IPS-20b (cell line): ENCODE results near the gene SIGLEC15.
"Not testable (repeated sequence)": the region's sequence is repeated elsewhere in the genome, so short reads cannot be mapped to it uniquely, and the experiment has no call there.

Experiments used
- H3K27ac ChIP-seq: one replicate; pipeline ENCODE4 v1.5.1; 2013; ENCODE audit warnings: low read length
- H3K27me3 ChIP-seq: 2 replicates; pipeline ENCODE4 v1.6.1; 2013; ENCODE audit warnings: mild to moderate bottlenecking, low read length, inconsistent platforms; ENCODE audit not compliant: insufficient read depth
- H3K36me3 ChIP-seq: 2 replicates; pipeline ENCODE4 v1.6.1; 2013; ENCODE audit warnings: low read depth, mild to moderate bottlenecking, inconsistent platforms, low read length, moderate library complexity; ENCODE audit not compliant: insufficient read depth
- H3K4me1 ChIP-seq: 2 replicates; pipeline ENCODE4 v1.6.1; 2013; ENCODE audit warnings: mild to moderate bottlenecking, control low read depth, inconsistent platforms, low read length, moderate library complexity; ENCODE audit not compliant: insufficient read depth
- H3K4me3 ChIP-seq: 2 replicates; pipeline ENCODE4 v1.5.1; 2013; ENCODE audit warnings: mild to moderate bottlenecking, low read length, inconsistent platforms
- H3K9ac ChIP-seq: 2 replicates; pipeline ENCODE4 v1.6.1; 2013; ENCODE audit warnings: low read depth, mild to moderate bottlenecking, inconsistent platforms, low read length, moderate library complexity
- H3K9me3 ChIP-seq: 2 replicates; pipeline ENCODE4 v1.6.1; 2013; ENCODE audit warnings: mild to moderate bottlenecking, low read depth, low read length, inconsistent platforms; ENCODE audit not compliant: insufficient read depth

The SIGLEC15 gene

DNA sequence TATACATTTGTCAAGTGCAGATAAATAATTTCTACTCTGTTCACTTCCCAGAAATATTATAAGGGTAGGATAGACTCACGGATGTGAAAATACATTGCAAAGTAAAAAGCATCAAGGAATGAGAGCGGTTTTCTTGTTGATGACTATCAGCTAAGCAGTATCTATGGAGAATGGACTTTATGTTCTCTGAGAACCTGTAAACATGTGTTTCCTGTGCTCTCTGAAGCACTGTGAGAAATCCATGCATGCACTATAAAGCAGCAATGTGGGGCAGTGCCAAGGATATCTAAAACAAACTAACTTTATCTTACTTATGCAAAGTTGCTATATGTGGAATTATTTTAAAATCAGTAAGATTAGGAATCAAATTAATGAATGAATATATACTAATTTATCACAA lies 4.4 kb upstream of the SIGLEC15 start:
- Histone ChIP-seq H3K36me3 (no peaks in the 10 kb centered on the region), H3K4me1 (no peaks in the 10 kb centered on the region), H3K27ac (no peak overlapping the region), H3K9me3 (no peaks in the 10 kb centered on the region), H3K9ac (no peak overlapping the region), H3K27me3 (no peaks in the 10 kb centered on the region), H3K4me3 (no peak overlapping the region)

DNA sequence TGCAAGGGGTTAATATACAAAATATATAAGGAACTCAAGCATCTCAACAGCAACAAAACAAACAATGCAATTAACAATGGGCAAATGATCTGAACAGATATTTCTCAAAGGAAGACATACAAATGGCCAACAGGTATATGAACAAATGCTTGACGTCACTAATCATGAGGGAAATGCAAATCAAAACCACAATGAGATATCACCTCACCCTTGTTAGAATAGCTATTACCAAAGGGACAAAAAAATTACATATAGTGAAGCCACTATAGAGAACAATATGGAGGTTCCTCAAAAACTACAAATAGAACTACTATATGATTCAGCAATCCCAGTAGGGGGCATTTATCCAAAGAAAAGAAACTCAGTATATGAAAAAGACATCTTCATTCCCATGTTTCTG lies 3.8 kb upstream of the SIGLEC15 start:
- H3K27me3 ChIP-seq = no peaks in the 10 kb centered on the region
- H3K9me3 ChIP-seq = no peaks in the 10 kb centered on the region
- no peaks in the 10 kb centered on the region for H3K4me1 ChIP-seq
- no peaks in the 10 kb centered on the region for H3K36me3 ChIP-seq
- H3K27ac ChIP-seq = no peak overlapping the region
- no peak overlapping the region for H3K4me3 ChIP-seq
- H3K9ac ChIP-seq = no peak overlapping the region

DNA sequence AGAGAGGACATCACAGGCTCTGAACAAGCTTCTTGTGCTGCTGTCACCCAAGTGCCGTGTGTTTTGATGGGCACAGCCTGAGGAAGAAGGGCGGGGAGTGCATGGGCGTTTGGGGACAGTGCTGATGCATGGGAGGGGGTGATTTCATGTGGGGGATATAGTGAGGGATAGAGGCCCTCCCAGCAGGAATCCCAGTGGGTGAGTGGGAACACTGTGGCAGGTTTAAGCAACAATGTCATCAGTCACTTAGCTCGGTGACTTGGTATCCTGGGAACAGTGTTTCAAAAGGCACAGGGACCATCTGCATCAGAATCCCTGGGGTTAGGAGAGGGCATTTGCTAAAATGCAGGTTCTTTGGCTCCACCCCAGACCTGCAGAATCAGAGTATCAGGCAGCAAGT lies 609 bp downstream of the SIGLEC15 start:
- no peak overlapping the region for H3K4me3 ChIP-seq
- no peak overlapping the region for H3K9ac ChIP-seq
- no peaks in the 10 kb centered on the region for H3K27me3 ChIP-seq
- H3K36me3 ChIP-seq = no peaks in the 10 kb centered on the region
- H3K4me1 ChIP-seq = no peaks in the 10 kb centered on the region; the same call in 1 of the 2 replicates
- no peak overlapping the region for H3K27ac ChIP-seq
- H3K9me3 ChIP-seq = no peaks in the 10 kb centered on the region

DNA sequence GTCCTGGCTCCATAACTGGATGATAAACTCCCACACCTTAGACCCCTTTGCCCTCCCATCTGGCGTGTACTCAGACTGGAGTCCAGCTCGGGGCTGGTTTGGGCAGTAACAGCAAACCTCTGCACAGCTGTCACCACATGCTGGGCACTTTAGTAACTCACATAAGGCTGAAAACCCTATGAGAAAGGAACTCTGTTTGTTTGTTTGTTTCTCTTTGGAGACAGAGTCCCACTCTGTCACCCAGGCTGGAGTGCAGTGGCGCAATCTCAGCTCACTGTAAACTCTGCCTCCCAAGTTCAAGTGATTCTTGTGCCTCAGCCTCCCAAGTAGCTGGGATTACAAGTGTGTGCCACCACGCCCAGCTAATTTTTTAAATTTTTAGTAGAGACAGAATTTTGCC lies 1.2 kb downstream of the SIGLEC15 start:
- H3K36me3 ChIP-seq, H3K9me3 ChIP-seq, H3K4me3 ChIP-seq, H3K27me3 ChIP-seq, H3K27ac ChIP-seq, H3K4me1 ChIP-seq, H3K9ac ChIP-seq: not testable (repeated sequence)

DNA sequence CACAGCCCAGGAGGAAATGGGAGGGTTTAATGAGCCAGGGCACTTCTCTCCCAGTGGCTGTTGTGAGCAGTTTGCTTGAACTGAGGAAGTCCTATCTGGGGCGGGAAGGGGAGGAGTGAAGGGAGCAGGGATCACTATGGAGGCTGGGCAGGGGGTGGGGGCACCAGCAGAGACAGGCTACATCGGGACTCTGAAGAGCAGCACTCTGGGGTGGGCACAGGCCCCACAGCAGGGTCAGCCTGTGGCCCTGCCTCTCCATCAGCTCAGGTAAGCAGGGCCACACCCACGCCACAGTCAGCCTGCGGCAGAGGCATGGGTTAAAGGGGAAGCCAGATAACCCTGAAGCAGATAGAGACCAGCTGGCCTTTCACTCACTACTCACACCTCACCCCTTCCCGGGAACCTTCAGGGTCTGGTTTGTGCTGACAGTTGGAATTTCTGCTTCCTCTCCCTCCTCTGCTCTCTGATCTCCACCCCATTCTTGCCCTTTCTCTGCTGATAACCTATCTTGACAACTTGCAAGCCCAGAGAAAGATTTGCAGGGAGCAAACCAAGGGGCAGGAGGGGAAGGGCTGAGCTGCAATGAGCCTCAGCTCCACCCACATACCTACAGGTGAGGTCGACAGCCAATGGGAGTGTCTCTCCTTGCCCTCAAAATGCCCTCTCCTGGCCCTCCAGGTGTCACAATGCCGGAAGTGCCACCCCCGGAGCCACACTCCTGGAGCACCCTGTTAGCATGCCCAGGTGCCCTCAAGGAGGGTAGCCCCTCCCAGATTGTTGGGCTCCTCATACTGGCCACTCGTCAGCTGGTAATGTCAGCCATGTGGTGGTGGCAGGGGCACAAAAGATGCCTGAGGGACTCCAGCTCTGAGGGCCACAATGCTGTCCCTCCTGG lies 3.7 kb downstream of the SIGLEC15 start:
- Histone ChIP-seq H3K4me3 (no peak overlapping the region), H3K9me3 (no peaks in the 10 kb centered on the region), H3K9ac (no peak overlapping the region), H3K4me1 (no peaks in the 10 kb centered on the region; the same call in 1 of the 2 replicates), H3K27ac (no peak overlapping the region), H3K36me3 (no peaks in the 10 kb centered on the region), H3K27me3 (no peaks in the 10 kb centered on the region; the same call in 1 of the 2 replicates)

DNA sequence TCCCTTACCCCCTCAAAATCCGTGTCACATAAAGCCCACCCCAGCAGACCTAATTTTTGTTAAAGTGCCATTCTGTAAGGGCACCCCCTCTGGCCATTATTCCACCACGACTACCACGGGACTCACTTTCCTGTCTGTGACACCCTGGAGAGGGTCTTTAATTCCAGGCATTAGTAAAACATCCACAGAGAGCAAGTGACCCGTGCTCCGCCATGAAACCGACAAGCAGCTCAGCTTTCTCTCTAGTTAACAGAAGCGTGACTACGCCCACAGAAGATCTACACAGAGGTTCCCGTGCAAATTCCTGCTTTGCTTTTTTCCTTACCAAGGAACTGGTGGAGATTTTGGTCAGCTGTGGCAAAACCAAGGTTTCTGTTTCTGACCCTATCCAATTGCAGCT lies 4.4 kb downstream of the SIGLEC15 start:
- no peak overlapping the region for H3K27ac ChIP-seq
- peaks cover 4% of the 10 kb centered on the region for H3K27me3 ChIP-seq
- no peak overlapping the region for H3K9ac ChIP-seq
- no peaks in the 10 kb centered on the region for H3K36me3 ChIP-seq
- H3K4me1 ChIP-seq = no peaks in the 10 kb centered on the region; the same call in 1 of the 2 replicates
- H3K9me3 ChIP-seq = no peaks in the 10 kb centered on the region
- H3K4me3 ChIP-seq = no peak overlapping the region

DNA sequence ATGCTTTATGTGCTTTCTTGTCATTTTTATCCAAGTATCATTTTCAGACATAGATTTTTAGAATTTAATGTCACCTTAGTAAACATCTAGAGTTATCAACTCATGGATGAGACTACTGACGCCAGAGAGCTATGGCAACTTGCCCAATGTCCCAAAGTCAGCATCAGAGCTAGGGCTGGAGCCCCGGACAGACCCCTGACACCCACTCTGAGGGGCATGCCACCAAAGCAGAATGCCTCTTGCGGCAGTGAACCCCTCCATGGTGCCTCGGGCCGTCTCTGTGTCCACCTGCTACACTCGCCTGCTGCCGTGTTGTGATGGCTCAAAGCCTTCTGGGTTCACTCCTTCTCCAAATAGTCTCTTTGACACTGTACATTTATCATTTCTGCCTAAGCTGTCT lies 5.4 kb downstream of the SIGLEC15 start:
- Histone ChIP-seq H3K4me1 (no peaks in the 10 kb centered on the region; the same call in 1 of the 2 replicates), H3K27ac (no peak overlapping the region), H3K9me3 (no peaks in the 10 kb centered on the region), H3K27me3 (peaks cover 15% of the 10 kb centered on the region), H3K4me3 (no peak overlapping the region), H3K36me3 (no peaks in the 10 kb centered on the region), H3K9ac (no peak overlapping the region)

DNA sequence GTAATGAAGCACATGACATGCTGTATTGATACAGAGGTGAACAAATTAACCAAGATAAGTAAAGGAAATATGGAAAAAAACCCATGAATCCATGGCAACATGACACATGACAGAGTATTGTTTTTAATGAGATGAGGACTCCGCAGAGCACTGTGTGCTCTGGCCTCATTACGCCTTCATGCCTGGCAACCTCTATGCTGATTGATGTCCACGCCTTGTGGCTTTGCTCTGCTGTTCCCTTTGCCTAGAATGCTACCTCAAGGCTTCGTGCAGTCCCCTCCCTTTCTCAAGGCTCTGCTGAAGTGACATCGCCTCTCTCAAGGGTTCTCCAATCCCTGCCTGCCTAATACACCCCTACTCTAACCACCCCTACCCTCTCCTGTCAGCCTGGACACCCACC lies 8.4 kb downstream of the SIGLEC15 start:
- Histone ChIP-seq H3K9ac (no peak overlapping the region), H3K9me3 (no peaks in the 10 kb centered on the region), H3K4me1 (peaks cover 6% of the 10 kb centered on the region; the same call in 1 of the 2 replicates), H3K4me3 (no peak overlapping the region), H3K36me3 (no peaks in the 10 kb centered on the region), H3K27me3 (peaks cover 44% of the 10 kb centered on the region), H3K27ac (no peak overlapping the region)

DNA sequence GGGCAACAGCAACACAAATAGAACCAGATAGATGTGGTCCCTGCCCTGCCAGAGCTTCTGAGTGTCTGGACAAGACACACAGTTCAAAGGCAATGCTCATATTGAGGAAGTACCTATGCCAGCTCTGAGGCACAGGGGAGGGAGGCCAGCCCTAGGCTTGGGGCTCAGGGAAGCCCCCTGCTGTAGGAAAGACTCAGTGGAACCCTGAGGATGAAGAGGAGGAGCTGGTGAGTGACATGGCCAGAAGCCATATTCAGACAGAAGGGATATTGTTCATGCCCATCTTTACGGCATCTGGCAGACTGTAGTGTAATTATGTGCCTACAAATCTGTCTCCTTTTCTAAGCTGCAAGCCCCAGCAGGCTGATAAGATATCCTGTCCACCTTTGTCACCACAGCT lies 8.8 kb downstream of the SIGLEC15 start:
- Histone ChIP-seq H3K27me3 (peaks cover 49% of the 10 kb centered on the region), H3K9me3 (no peaks in the 10 kb centered on the region), H3K4me1 (peaks cover 6% of the 10 kb centered on the region; the same call in 1 of the 2 replicates), H3K36me3 (no peaks in the 10 kb centered on the region), H3K27ac (no peak overlapping the region), H3K9ac (no peak overlapping the region), H3K4me3 (no peak overlapping the region)

DNA sequence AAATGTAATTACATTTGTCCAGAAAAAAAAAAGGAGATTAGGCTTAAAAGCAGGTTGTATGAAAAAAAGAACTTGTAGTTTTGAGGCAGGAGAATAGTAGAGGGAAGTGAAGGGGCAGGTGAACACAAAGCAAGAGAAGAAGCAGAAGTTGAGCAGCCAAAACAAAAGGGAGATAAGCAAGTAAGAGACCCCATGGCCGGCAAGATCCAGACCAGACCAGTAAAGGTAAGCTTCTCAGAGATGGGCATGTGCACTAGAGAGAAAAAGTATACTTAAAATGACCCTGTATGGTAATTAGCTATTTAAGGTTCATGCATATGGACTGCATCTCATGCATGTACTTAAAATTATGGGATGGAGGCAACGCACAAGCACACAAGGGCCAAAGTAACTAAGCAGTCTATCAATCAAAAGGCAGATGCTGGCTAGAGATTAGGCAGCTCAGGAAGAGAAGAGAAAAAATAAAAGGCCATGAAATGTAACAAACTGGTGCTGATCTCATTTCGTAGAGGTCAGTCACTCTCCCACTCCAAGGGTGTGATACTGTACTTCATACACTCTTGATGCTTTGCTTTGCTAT lies 9.7 kb downstream of the SIGLEC15 start:
- no peak overlapping the region for H3K9ac ChIP-seq
- H3K4me1 ChIP-seq = peaks cover 6% of the 10 kb centered on the region; the same call in 1 of the 2 replicates
- H3K27me3 ChIP-seq = peaks cover 57% of the 10 kb centered on the region
- H3K9me3 ChIP-seq = no peaks in the 10 kb centered on the region
- H3K27ac ChIP-seq = no peak overlapping the region
- H3K4me3 ChIP-seq = no peak overlapping the region
- no peaks in the 10 kb centered on the region for H3K36me3 ChIP-seq

DNA sequence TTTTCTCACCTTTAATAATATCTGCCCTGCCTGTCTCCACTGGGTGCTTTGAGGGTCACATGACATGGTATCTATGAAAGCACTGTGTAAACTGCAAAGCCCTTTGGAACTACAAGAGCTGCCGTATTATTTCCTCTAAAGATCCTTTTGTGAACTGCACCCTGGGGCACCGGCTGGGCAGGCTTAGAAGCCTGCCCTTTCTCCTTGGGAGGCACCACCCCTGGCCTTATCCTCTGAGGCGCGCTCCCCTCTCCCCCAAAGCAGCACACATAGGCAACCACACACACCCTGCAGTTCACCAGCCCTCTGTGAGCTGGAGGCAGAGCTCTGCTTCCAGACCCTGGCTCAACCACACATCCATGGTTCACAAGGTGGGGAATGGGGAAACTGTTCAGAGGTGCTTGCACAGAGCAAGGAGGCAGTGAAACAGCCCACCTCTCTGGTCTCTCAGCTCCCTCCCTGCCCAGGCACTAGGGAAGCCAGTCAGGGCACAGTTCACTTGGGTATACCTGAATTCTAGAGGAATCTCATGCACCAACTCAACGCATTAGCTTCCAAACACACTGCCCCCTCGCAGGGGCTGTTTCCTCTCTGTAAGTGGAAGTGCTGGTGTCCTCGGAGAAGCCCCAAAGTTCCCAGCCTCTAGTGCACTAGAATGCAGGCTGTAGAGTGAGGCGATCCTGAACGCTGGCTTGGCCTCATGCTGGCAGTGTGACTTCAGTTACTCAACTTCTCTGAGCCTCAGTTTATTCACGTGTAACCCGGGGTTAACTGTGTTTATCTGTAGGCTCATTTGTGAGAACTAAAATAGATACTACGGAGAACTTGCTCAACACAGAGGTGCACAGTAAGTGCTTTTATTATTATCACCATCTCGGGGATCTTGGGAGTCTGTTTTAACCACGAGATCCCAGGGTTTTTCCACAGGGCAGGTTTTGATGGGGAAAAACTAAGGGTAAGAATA lies 11.0 kb downstream of the SIGLEC15 start:
- H3K4me3 ChIP-seq = peak overlapping the region; percentile 39; the same call in 1 of the 2 replicates
- H3K9ac ChIP-seq = no peak overlapping the region
- H3K9me3 ChIP-seq = no peaks in the 10 kb centered on the region
- H3K27me3 ChIP-seq = peaks cover 57% of the 10 kb centered on the region
- no peaks in the 10 kb centered on the region for H3K36me3 ChIP-seq
- H3K4me1 ChIP-seq = peaks cover 6% of the 10 kb centered on the region; the same call in 1 of the 2 replicates
- H3K27ac ChIP-seq = no peak overlapping the region
